HG03175 (cell line): ENCODE results near the gene RYR1.
"Not testable (repeated sequence)": the region's sequence is repeated elsewhere in the genome, so short reads cannot be mapped to it uniquely, and the experiment has no call there.

Experiments
- ATAC-seq: cut with Tn5 transposase; IDR thresholded peaks from one replicate; pipeline ENCODE4 v1.9.1; 2021; ENCODE audit warnings: mild to moderate bottlenecking, moderate library complexity; ENCODE audit not compliant: unreplicated experiment

RYR1 gene

DNA sequence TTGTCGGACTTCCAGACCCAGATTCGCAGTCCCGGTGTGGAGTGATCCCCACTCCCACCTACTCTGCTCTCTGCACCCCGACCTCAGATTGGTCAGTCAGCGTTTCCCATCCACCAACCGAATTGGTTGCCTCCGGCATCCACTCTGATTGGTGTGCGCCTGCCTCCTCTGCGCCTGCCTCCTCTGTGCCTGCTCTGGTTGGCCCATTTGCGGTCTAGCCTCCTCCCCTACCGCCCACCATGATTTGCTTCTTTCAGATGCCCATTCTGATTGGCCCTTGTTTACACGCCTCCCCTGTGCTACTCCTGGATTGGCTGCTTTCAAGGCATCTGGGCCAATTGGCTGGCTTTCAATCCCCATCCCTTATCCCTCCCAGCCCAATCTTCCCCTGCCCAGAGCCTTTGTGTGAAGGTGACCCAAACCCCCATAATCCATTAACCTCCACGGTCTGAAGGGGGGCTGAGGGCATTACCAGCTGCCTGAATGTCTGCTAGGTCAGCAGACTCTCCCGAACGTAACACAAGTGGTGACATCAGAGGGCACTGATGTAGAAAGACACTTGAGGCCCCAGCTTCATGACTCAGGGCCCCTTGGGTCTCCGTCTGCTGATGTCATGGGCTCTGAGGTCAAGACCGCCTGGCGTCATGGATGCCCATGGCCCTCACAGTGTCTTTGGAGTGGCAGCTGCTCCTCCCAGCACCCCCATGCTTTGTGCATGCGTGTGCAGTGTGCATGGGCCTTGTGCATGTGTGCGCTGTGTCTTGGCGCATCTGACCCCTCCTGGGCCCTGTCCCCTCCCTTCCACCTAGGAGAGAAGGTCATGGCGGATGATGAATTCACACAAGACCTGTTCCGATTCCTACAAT is 103.8 kb downstream of the RYR1 start:
- ATAC-seq: no peak

- no peak for ATAC-seq
Measured at GRCh38 chr19:38538386-38538785, 104.9 kb downstream of the RYR1 start.

DNA sequence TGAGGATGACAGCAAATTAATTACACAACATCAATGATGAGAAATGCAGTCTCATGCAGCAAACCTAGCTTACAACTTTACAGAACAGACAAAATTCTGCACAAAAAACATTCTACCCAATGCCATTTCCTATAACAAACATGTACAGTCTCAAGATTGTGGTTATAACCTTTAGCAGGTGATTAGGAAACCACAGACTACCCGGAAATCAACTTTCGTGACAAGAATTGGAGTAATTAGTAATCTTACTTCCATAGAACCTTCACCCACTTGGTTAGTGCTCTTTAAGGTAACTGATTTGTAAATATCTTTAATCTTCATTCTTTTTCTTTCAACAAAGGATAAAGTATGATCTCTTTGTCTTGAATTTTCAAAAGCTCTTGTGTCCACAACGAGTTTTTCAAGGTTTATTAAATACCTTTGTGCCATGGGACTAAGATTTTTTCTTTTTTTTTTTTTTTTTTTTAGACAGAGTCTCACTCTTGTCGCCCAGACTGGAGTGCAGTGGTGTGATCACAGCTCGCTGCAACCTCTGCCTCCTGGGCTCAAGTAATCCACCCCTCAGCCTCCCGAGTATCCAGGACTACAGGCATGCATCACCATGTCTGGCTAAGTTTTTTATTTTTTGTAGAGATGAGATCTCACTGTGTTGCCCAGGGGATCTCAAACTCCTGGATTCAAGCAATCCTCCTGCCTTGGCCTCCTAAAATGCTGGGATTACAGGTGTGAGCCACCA is 105.5 kb downstream of the RYR1 start:
- no peak for ATAC-seq

- no peak for ATAC-seq
Measured at GRCh38 chr19:38539751-38540150, 106.3 kb downstream of the RYR1 start.

GRCh38 chr19:38542040-38542439 is 108.5 kb downstream of the RYR1 start:
- no peak for ATAC-seq

- ATAC-seq: no peak
Measured at GRCh38 chr19:38543286-38543806, 109.9 kb downstream of the RYR1 start.

GRCh38 chr19:38543807-38544568 is 110.5 kb downstream of the RYR1 start:
- no peak for ATAC-seq

GRCh38 chr19:38544569-38545315 is 111.3 kb downstream of the RYR1 start:
- no peak for ATAC-seq

DNA sequence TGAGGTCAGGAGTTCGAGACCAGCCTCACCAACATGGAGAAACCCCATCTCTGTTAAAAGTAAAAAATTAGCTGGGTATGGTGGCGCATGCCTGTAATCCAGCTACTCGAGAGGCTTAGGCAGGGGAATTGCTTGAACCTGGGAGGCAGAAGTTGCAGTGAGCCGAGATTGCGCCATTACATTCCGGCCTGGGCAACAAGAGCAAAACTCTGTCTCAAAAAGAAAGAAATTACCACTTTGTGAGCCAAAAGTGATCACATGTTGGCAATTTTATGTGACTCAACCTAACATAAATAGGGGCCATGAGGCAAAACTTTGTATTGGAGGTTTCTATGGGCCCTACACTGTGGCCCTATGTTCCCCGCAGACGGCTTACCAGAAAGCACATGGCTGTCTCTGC is 112.1 kb downstream of the RYR1 start:
- ATAC-seq: no peak

DNA sequence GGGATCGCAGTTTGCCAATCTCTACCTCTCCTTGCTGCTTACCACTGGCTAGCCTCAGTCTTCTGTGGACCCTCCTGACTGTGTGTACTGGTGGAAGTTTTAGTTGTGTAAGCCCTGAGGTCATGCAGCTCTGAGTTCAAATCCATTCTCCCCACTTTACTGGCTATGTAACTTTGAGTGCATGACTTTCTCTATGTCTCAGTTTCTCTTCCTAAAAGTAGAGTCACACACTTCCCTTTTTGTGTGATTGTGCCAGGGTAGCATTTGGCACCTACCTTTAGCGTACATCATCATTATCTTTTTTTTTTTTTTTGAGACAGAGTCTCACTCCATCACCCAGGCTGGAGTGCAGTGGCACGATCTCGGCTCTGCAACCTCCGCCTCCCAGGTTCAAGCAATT is 113.9 kb downstream of the RYR1 start:
- no peak for ATAC-seq

GRCh38 chr19:38549061-38549460 is 115.6 kb downstream of the RYR1 start:
- ATAC-seq: no peak

DNA sequence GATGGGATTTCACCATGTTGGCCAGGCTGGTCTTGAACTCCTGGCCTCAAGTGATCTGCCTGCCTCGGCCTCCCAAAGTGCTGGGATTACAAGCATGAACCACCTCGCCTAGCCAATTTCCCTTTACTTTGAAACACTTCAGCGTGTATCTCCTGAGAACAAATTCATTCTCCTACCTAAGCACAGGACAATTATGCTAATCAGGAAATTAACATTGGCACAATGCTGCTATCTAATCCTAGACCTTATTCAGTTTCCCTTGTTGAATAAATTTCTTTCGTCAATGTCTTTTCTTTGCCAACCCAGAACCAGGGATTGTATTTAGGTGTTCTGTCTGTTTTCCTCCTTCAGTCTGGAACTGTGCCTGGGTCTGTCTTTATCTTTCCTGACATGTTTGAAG is 116.5 kb downstream of the RYR1 start:
- ATAC-seq: no peak

GRCh38 chr19:38550376-38550775 is 116.9 kb downstream of the RYR1 start:
- no peak for ATAC-seq

DNA sequence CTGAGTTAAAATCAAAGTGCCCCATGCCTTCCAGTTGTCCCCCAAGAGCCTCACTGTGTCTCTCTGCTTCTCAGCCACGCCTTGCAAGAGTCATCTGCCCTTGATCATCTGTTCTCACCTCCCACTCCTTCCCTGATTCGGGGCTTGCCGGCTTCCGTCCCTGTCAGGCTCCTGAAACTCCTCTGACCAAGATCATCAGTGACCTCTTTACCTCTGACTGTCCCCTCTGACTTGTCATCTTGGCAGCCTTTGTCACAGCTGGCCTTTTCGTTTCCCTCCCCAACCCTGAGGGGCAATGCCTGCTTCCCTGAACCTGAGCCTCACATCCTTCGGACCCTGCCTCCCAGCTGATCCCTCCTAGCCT is 117.9 kb downstream of the RYR1 start:
- peak; percentile 68 for ATAC-seq

GRCh38 chr19:38553239-38553638 is 119.7 kb downstream of the RYR1 start:
- ATAC-seq: not testable (repeated sequence)

DNA sequence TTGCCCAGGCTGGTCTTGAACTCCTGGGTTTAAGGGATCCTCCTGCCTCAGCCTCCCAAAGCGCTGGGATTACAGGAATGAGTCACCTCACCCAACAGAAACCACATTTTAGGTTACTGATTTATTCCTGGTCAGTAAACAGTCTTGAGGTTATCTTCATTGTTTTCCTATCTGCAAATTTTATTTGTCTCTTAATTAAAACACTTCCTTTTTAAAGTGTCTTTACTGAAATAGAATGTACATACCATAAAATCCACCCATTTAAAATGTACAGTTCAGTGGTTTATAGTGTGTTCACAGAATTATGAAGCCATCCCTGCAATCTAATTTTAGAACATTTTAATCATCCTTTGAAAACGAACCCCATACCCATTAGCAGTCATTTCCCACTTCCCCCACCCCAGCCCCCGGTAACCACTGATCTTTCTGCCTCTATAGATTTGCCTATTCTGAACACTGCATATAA is 121.2 kb downstream of the RYR1 start:
- ATAC-seq: no peak

- no peak for ATAC-seq
Measured at GRCh38 chr19:38555200-38555599, 121.7 kb downstream of the RYR1 start.

GRCh38 chr19:38556521-38557174 is 123.2 kb downstream of the RYR1 start:
- no peak for ATAC-seq

- peak; percentile 47 for ATAC-seq
Measured at GRCh38 chr19:38557205-38557799, 123.8 kb downstream of the RYR1 start.

DNA sequence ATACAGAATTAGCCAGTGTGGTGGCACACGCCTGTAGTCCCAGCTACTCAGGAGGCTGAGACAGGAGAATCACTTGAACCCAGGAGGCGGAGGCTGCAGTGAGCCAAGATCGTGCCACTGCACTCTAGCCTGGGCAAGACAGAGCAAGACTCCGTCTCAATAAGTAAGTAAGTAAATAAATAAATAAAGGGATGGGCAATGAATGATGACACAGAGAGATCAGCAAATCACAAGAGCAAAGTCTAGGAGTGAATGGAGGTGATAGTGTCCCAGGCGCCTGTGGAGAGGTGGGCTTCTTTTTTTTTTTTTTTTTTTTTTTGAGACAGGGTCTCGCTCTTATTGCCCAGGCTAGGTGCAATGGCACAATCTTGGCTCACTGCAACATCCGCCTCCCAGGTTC is 125.4 kb downstream of the RYR1 start:
- ATAC-seq: not testable (repeated sequence)
